ENCODE results near the gene SGMS2. TPM values are rescaled to one million over a fixed set of nuclear protein-coding genes. Genes with fewer than 3 reads are reported as not detected.

SGMS2 gene
- total and polyA plus RNA-seq, 4 donors: 7.3 to 41.7 (median 14.1) TPM

GRCh38 chr4:107890779-107891178, 66.0 kb downstream of the SGMS2 start:
- H3K9ac ChIP-seq (ENCODE audit: low read depth in 1 of 2, low read length in 2 of 2): no peak overlapping the region
- no peaks in the 10 kb centered on the region for H3K36me3 ChIP-seq (ENCODE audit: control insufficient read depth in 4 of 4, insufficient read depth in 3 of 4, low read depth in 1 of 4, low read length in 3 of 4)
- WGBS: 95% methylated on average over 2 of the region's 2 CpGs
- no peak for TF ChIP-seq ATF3 (IDR thresholded peaks at IDR 0.05)
- TF ChIP-seq SP1 (IDR thresholded peaks at IDR 0.05): no peak
- no peak for TF ChIP-seq REST (IDR thresholded peaks at IDR 0.05)
- no peak for TF ChIP-seq RAD21 (IDR thresholded peaks at IDR 0.05)
- TF ChIP-seq NR2F2 (IDR thresholded peaks at IDR 0.05): no peak
- no peak for TF ChIP-seq FOXA1 (IDR thresholded peaks at IDR 0.05)
- TF ChIP-seq GABPA (IDR thresholded peaks at IDR 0.05 in 1 of 2, conservative IDR thresholded peaks at IDR 0.05 in 1 of 2): no peak
- no peak for TF ChIP-seq JUND (IDR thresholded peaks at IDR 0.05)
- TF ChIP-seq YY1 (IDR thresholded peaks at IDR 0.05): no peak
- no peak for TF ChIP-seq TAF1 (conservative IDR thresholded peaks at IDR 0.05)
- no peak for TF ChIP-seq HNF4G (IDR thresholded peaks at IDR 0.05)
- no peak for TF ChIP-seq RXRA (IDR thresholded peaks at IDR 0.05)
- H3K4me3 ChIP-seq (ENCODE audit: low read depth in 1 of 3, low read length in 3 of 3): no peak overlapping the region
- H3K4me1 ChIP-seq (ENCODE audit: control insufficient read depth in 4 of 4, insufficient read depth in 4 of 4, low read length in 3 of 4): peaks cover 0 to 13% (median 1%) of the 10 kb centered on the region in 4 donors
- DNase-seq (ENCODE audit: low spot score): no peak
- no peak overlapping the region for H3K27ac ChIP-seq (ENCODE audit: low read depth in 1 of 2, low read length in 2 of 2)
- no peaks in the 10 kb centered on the region for H3K9me3 ChIP-seq (ENCODE audit: control insufficient read depth in 4 of 4, low read length in 3 of 4)
- H3K27me3 ChIP-seq (ENCODE audit: control insufficient read depth in 4 of 4, insufficient read depth in 4 of 4, low read length in 3 of 4): no peaks in the 10 kb centered on the region

- no peaks in the 10 kb centered on the region for H3K27me3 ChIP-seq (ENCODE audit: control insufficient read depth in 4 of 4, insufficient read depth in 4 of 4, low read length in 3 of 4)
- H3K36me3 ChIP-seq (ENCODE audit: control insufficient read depth in 4 of 4, insufficient read depth in 3 of 4, low read depth in 1 of 4, low read length in 3 of 4): no peaks in the 10 kb centered on the region
- DNase-seq (ENCODE audit: low spot score): no peak
- no peak overlapping the region for H3K4me3 ChIP-seq (ENCODE audit: low read depth in 1 of 3, low read length in 3 of 3)
- TF ChIP-seq ATF3 (IDR thresholded peaks at IDR 0.05): no peak
- TF ChIP-seq FOXA2 (IDR thresholded peaks at IDR 0.05): no peak
- no peak for TF ChIP-seq EGR1 (IDR thresholded peaks at IDR 0.05; ENCODE audit: low read depth in 2 of 2)
- TF ChIP-seq REST (IDR thresholded peaks at IDR 0.05): no peak
- TF ChIP-seq TAF1 (conservative IDR thresholded peaks at IDR 0.05): no peak
- TF ChIP-seq FOXA1 (IDR thresholded peaks at IDR 0.05): no peak
- TF ChIP-seq HNF4A (conservative IDR thresholded peaks at IDR 0.05): no peak
- no peak for TF ChIP-seq SP1 (IDR thresholded peaks at IDR 0.05)
- TF ChIP-seq YY1 (IDR thresholded peaks at IDR 0.05): no peak
- no peak for TF ChIP-seq ZBTB33 (IDR thresholded peaks at IDR 0.05)
- no peak for TF ChIP-seq MAX (IDR thresholded peaks at IDR 0.05)
- H3K4me1 ChIP-seq (ENCODE audit: control insufficient read depth in 4 of 4, insufficient read depth in 4 of 4, low read length in 3 of 4): peaks cover 0 to 18% (median 1%) of the 10 kb centered on the region in 4 donors
- H3K9me3 ChIP-seq (ENCODE audit: control insufficient read depth in 4 of 4, low read length in 3 of 4): no peaks in the 10 kb centered on the region
- no peak overlapping the region for H3K27ac ChIP-seq (ENCODE audit: low read depth in 1 of 2, low read length in 2 of 2)
- no peak overlapping the region for H3K9ac ChIP-seq (ENCODE audit: low read depth in 1 of 2, low read length in 2 of 2)
Measured at GRCh38 chr4:107891299-107891698, 66.6 kb downstream of the SGMS2 start.
